SK-N-SH (cell line): ENCODE measurements around the gene GNAI3. TPM values are rescaled to one million over a fixed set of nuclear protein-coding genes. Genes with fewer than 3 reads are reported as not detected.

Experiments used
- CTCF ChIA-PET: fragments of 300-600, 350-600 bp; formaldehyde crosslinking; extraction: SDS; loops from one replicate; lab custom pipeline; 2021; lab: Yijun Ruan, JAX
- POLR2A ChIA-PET: fragments of 350-600 bp; sonication (Branson Sonifier 250); formaldehyde crosslinking; extraction: SDS; loops from one replicate; lab custom pipeline; 2020; ENCODE audit warnings: antibody characterized with exemption, inconsistent platforms; lab: Yijun Ruan, JAX
- DNase-seq: peaks from one replicate; pipeline ENCODE4 v3.0.0; 2012
- H2AFZ ChIP-seq: fragments of 200-600 bp; sonication (generic); 2 replicates; pipeline ENCODE4 v1.8.1; 2016; ENCODE audit warnings: antibody characterized with exemption, mild to moderate bottlenecking, low read depth
- H3F3A ChIP-seq: fragments of 200-600 bp; sonication (generic); replicated peaks from 2 replicates; pipeline ENCODE3; 2016; ENCODE audit warnings: antibody characterized with exemption, mild to moderate bottlenecking; ENCODE audit not compliant: insufficient read depth
- H3K27ac ChIP-seq, 2 experiments: fragments of 200-500 bp in 1 of 2; fragments of 200-600 bp in 1 of 2; sonication (Bioruptor generic) in 1 of 2; sonication (generic), shearing (Covaris generic) in 1 of 2; 2 replicates each; pipeline versions ENCODE4 v1.5.1 to v1.6.1; 2014 to 2016; ENCODE audit warnings: low read depth in 2 of 2, inconsistent platforms in 1 of 2, low read length in 1 of 2, mild to moderate bottlenecking in 1 of 2, mixed read lengths in 1 of 2
- H3K27me3 ChIP-seq: fragments of 200-600 bp; sonication (generic), shearing (Covaris generic); 2 replicates; pipeline ENCODE4 v1.6.1; 2016; ENCODE audit warnings: mixed run types; ENCODE audit not compliant: insufficient read depth
- H3K36me3 ChIP-seq, 2 experiments: fragments of 200-500 bp in 1 of 2; fragments of 200-600 bp in 1 of 2; sonication (Bioruptor generic) in 1 of 2; sonication (generic) in 1 of 2; replicated peaks in 1 of 2; 2 replicates each; pipeline versions ENCODE3 to v1.5.1; 2014 to 2016; ENCODE audit warnings: low read length in 1 of 2, mild to moderate bottlenecking in 1 of 2; ENCODE audit not compliant: insufficient read depth in 2 of 2, control insufficient read depth in 1 of 2
- H3K4me1 ChIP-seq, 2 experiments: fragments of 200-500 bp in 1 of 2; fragments of 200-600 bp in 1 of 2; sonication (Bioruptor generic) in 1 of 2; sonication (generic), shearing (Covaris generic) in 1 of 2; 2 replicates each; pipeline versions ENCODE4 v1.5.1 to v1.6.1; 2014 to 2016; ENCODE audit warnings: low read depth in 1 of 2, low read length in 1 of 2, mixed run types in 1 of 2; ENCODE audit not compliant: insufficient read depth in 2 of 2, control insufficient read depth in 1 of 2
- H3K4me2 ChIP-seq: fragments of 200-600 bp; sonication (generic), shearing (Covaris generic); 2 replicates; pipeline ENCODE4 v1.6.1; 2017; ENCODE audit warnings: mixed run types
- H3K4me3 ChIP-seq, 2 experiments: fragments of 200-500 bp in 1 of 2; fragments of 200-600 bp in 1 of 2; sonication (Bioruptor generic) in 1 of 2; sonication (generic), shearing (Covaris generic) in 1 of 2; 2 replicates each; pipeline versions ENCODE4 v1.5.1 to v1.8.1; 2014 to 2016; ENCODE audit warnings: low read depth in 2 of 2, inconsistent platforms in 1 of 2, low read length in 1 of 2, mild to moderate bottlenecking in 1 of 2, mixed read lengths in 1 of 2, moderate library complexity in 1 of 2
- H3K79me2 ChIP-seq: fragments of 200-600 bp; sonication (generic); 2 replicates; pipeline ENCODE4 v1.8.1; 2017; ENCODE audit warnings: mild to moderate bottlenecking; ENCODE audit not compliant: insufficient read depth
- H3K9ac ChIP-seq: fragments of 200-600 bp; sonication (generic); 2 replicates; pipeline ENCODE4 v1.6.1; 2017; ENCODE audit warnings: mixed run types
- H3K9me2 ChIP-seq: fragments of 200-600 bp; sonication (generic); 2 replicates; pipeline ENCODE4 v1.6.1; 2017; ENCODE audit warnings: mixed run types
- H3K9me3 ChIP-seq: fragments of 200-600 bp; sonication (generic); 2 replicates; pipeline ENCODE4 v1.6.1; 2017; ENCODE audit warnings: mixed run types, mild to moderate bottlenecking, moderate library complexity
- H4K20me1 ChIP-seq: fragments of 200-600 bp; sonication (generic); 2 replicates; pipeline ENCODE4 v1.6.1; 2017; ENCODE audit warnings: mild to moderate bottlenecking, mixed run types; ENCODE audit not compliant: insufficient read depth
- CHD2 ChIP-seq: fragments of 150-350 bp; IDR thresholded peaks from 2 replicates; pipeline ENCODE4 v1.6.1; 2018; ENCODE audit warnings: low read length; ENCODE audit not compliant: partially characterized antibody
- ELF1 ChIP-seq: IDR thresholded peaks from 2 replicates; pipeline ENCODE4 v1.4.0; 2012
- EZH2phosphoT487 ChIP-seq: fragments of 200-600 bp; sonication (generic); IDR thresholded peaks from 2 replicates; pipeline ENCODE4 v1.6.1; 2017; ENCODE audit warnings: low read depth, mixed run types, mild to moderate bottlenecking, antibody characterized with exemption, moderate library complexity, borderline replicate concordance
- MXI1 ChIP-seq: IDR thresholded peaks from 2 replicates; pipeline ENCODE4 v1.6.1; 2012; ENCODE audit warnings: mild to moderate bottlenecking, low read depth, low read length, improper control_type of control experiment
- NFIC ChIP-seq: IDR thresholded peaks from 2 replicates; pipeline ENCODE4 v1.4.0; 2012; ENCODE audit warnings: borderline replicate concordance
- RAD21 ChIP-seq: IDR thresholded peaks from 2 replicates; pipeline ENCODE4 v1.6.1; 2012; ENCODE audit warnings: mild to moderate bottlenecking, low read length
- RCOR1 ChIP-seq: fragments of 150-350 bp; IDR thresholded peaks from 2 replicates; pipeline ENCODE4 v1.6.1; 2017; ENCODE audit warnings: antibody characterized with exemption, low read length
- RFX5 ChIP-seq: IDR thresholded peaks from 2 replicates; pipeline ENCODE4 v1.6.1; 2012; ENCODE audit warnings: mild to moderate bottlenecking, improper control_type of control experiment, low read length
- SIN3A ChIP-seq: IDR thresholded peaks from 2 replicates; pipeline ENCODE4 v1.6.1; 2012; ENCODE audit warnings: low read depth, mild to moderate bottlenecking, low read length, moderate library complexity, borderline replicate concordance
- SMC3 ChIP-seq: IDR thresholded peaks from 2 replicates; pipeline ENCODE4 v1.6.1; 2012; ENCODE audit warnings: low read depth, low read length, improper control_type of control experiment
- TCF12 ChIP-seq: IDR thresholded peaks from 2 replicates; pipeline ENCODE4 v1.4.0; 2012
- YY1 ChIP-seq: IDR thresholded peaks from 2 replicates; pipeline ENCODE4 v1.4.0; 2012; ENCODE audit warnings: low read depth, mild to moderate bottlenecking
- whole genome bisulfite sequencing: methylation state at CpG from one replicate; pipeline ENCODE4 v1.1.6; 2017; ENCODE audit warnings: low lambda C conversion rate; 5-methylcytosine and 5-hydroxymethylcytosine counted together
- polyA plus RNA-seq, 3 experiments: library from polyadenylated mRNA; depleted of rRNA; stranded (reverse); fragments of >200 nt; gene quantifications; 2 replicates each; pipeline ENCODE4 v1.2.3, GENCODE V29; 2012
- TF ChIP-seq, protein P1 (sequence below): IDR thresholded peaks from 2 replicates; pipeline ENCODE4; 2012
- TF ChIP-seq, protein P2 (sequence below): fragments of 200-600 bp; sonication (generic); IDR thresholded peaks from 2 replicates; pipeline ENCODE4 v1.6.1; 2017; ENCODE audit warnings: antibody characterized with exemption, mild to moderate bottlenecking, moderate library complexity
- TF ChIP-seq, protein P3 (sequence below): fragments of 150-350 bp; IDR thresholded peaks from 2 replicates; pipeline ENCODE4 v1.6.1; 2017; ENCODE audit warnings: antibody characterized with exemption, low read length, low read depth, borderline replicate concordance

Gene GNAI3
- polyA plus RNA-seq, 1 of the 3 experiments (the other 2 are of a cell fraction), result 4.0 TPM

DNA sequence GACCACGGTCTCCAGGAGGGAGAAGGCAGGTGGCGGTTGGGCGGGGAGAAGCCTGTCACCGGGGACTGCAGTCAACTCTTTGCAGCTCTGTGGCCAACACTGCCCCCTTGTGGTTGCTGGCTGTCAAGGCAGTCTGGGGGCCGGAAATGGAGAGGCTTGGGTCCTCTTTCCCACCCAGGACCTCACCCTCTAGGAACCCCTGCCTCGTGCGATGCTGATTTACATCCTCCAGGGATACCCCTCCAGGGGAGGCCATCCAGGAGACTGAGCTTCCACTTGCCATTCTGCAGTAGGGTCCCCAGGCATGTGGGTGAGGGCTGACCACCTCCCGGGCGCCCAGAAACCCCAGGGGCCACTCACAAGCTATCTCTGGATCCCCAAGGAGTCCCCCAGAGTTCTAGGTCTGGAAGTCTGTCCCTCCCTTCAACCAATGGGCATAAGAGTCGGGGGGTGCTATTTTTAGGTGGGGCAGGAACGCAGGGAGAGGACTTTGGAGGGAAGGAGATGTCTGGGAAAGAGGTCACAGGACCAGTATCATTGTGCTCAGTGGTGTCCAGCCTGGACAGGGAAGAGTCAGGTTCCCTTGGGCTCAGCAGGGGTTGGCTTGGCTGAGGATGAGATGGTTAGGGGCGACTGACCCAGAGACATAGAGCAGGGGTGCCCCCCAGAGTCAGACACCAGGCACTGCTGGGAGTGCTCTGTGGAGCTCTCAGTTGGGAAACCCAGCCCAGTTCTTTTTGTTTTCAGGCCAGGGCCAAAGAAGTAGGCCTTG, 15.9 kb upstream of the GNAI3 start:
- Histone ChIP-seq H4K20me1 (no peaks in the 10 kb centered on the region), H3F3A (no peaks in the 10 kb centered on the region), H3K4me3 (peak overlapping the region in 1 of 2 experiments; percentile 44; a peak in 1 of 4 replicates), H3K27me3 (no peaks in the 10 kb centered on the region), H3K27ac (peak overlapping the region in 1 of 2 experiments; percentile 70; a peak in 1 of 4 replicates), H3K36me3 (no peaks in the 10 kb centered on the region), H3K9ac (peak overlapping the region; percentile 18; the same call in 1 of the 2 replicates), H3K4me1 (peaks cover 0 to 48% of the 10 kb centered on the region in 2 experiments; a peak in 1 of 4 replicates), H2AFZ (peak overlapping the region; percentile 91), H3K4me2 (peak overlapping the region; percentile 41; the same call in 1 of the 2 replicates), H3K79me2 (no peaks in the 10 kb centered on the region)
- CTCF ChIA-PET, result interaction anchor here (0.6 to 26.3 kb wide), 94 partner anchors 9 to 816 kb away, joined by 3 to 1710 read pairs (median 4); partner anchors contain the start of genes AMIGO1, AMPD2, ATXN7L2 and CYB561D1
- POLR2A ChIA-PET, result interaction anchor here (0.8 to 2.0 kb wide), 8 partner anchors 9 to 255 kb away, joined by 3 to 7 read pairs (median 3); partner anchors contain the start of genes CYB561D1 and GNAI3
- WGBS, result 23% methylated on average over 8 of the region's 12 CpGs
- DNase-seq, result peak; percentile 86
- TF ChIP-seq RAD21 (peak; percentile 93), EZH2phosphoT487 (no peak), SIN3A (peak; percentile 67; the same call in 1 of the 2 replicates), MXI1 (no peak), YY1 (no peak), SMC3 (peak; percentile 84), NFIC (no peak), RCOR1 (no peak), CHD2 (peak; percentile 11), RFX5 (peak; percentile 53; the same call in 1 of the 2 replicates), TCF12 (no peak), ELF1 (peak; percentile 41; the same call in 1 of the 2 replicates)
- TF ChIP-seq, protein P1, sequence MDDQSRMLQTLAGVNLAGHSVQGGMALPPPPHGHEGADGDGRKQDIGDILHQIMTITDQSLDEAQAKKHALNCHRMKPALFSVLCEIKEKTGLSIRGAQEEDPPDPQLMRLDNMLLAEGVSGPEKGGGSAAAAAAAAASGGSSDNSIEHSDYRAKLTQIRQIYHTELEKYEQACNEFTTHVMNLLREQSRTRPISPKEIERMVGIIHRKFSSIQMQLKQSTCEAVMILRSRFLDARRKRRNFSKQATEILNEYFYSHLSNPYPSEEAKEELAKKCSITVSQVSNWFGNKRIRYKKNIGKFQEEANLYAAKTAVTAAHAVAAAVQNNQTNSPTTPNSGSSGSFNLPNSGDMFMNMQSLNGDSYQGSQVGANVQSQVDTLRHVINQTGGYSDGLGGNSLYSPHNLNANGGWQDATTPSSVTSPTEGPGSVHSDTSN, result no peak
- TF ChIP-seq, protein P2, sequence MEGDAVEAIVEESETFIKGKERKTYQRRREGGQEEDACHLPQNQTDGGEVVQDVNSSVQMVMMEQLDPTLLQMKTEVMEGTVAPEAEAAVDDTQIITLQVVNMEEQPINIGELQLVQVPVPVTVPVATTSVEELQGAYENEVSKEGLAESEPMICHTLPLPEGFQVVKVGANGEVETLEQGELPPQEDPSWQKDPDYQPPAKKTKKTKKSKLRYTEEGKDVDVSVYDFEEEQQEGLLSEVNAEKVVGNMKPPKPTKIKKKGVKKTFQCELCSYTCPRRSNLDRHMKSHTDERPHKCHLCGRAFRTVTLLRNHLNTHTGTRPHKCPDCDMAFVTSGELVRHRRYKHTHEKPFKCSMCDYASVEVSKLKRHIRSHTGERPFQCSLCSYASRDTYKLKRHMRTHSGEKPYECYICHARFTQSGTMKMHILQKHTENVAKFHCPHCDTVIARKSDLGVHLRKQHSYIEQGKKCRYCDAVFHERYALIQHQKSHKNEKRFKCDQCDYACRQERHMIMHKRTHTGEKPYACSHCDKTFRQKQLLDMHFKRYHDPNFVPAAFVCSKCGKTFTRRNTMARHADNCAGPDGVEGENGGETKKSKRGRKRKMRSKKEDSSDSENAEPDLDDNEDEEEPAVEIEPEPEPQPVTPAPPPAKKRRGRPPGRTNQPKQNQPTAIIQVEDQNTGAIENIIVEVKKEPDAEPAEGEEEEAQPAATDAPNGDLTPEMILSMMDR, result peak; percentile 84
- TF ChIP-seq, protein P3, sequence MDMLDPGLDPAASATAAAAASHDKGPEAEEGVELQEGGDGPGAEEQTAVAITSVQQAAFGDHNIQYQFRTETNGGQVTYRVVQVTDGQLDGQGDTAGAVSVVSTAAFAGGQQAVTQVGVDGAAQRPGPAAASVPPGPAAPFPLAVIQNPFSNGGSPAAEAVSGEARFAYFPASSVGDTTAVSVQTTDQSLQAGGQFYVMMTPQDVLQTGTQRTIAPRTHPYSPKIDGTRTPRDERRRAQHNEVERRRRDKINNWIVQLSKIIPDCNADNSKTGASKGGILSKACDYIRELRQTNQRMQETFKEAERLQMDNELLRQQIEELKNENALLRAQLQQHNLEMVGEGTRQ, result no peak
- TF ChIP-seq, all 33 proteins: peak for 7
- Histone ChIP-seq H3K9me2 (no peaks in the 10 kb centered on the region), H3K9me3 (no peaks in the 10 kb centered on the region)
